Ramos (cell line): Measurements from ENCODE around the gene METTL22.

Source experiments
- in situ Hi-C: fragments of 300-500 bp; cut with MboI; formaldehyde crosslinking; loops from one replicate; pipeline ENCODE4 v1.14.3; 2022; ENCODE audit warnings: low sequenced_read_pairs; ENCODE audit not compliant: unreplicated experiment

METTL22 gene

DNA sequence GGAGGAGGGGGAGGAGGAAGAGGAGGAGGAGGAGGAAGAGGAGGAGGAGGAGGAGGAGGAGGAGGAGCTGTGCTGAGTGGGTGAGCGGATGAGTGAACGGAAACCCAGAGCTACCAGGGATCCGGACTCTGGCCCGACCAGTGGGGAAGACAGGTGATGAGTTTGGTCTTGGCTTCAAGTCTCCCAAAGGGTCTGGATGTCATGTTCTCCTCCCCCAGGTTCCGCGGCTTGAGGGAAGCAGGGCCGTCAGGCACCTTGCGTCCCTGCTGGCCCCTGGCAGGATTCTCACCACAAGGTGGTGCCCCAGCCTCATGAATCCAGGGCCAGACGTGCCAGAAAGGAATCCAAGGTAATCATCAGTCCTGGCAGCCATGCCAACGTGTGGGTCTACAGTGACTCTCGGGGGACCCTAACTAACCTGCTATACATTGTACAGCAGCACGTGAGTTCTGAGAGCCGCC is 39.4 kb downstream of the METTL22 start:
- in situ Hi-C loops, result loop anchor here (25.0 kb wide), 2 partner anchors 351 to 476 kb away; no protein-coding TSS in a partner anchor

DNA sequence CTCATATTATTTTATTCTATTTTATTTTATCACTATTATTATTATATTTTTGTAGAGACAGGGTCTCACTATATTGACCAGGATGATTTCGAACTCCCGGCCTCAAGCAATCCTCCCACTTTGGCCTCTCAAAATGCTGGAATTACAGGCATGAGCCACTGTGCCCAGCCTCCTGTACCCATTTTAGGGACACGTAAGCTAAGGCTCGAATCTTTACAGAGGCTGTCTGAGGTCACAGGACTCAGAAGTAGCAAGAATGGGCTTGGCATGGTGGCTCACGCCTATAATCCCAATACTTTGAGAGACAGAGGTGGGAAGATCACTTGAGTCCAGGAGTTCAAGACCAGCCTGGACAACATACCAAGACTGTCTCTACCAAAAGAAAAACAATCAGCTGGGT is 40.2 kb downstream of the METTL22 start:
- in situ Hi-C loops, result loop anchor here (25.0 kb wide), 2 partner anchors 351 to 476 kb away; no protein-coding TSS in a partner anchor

DNA sequence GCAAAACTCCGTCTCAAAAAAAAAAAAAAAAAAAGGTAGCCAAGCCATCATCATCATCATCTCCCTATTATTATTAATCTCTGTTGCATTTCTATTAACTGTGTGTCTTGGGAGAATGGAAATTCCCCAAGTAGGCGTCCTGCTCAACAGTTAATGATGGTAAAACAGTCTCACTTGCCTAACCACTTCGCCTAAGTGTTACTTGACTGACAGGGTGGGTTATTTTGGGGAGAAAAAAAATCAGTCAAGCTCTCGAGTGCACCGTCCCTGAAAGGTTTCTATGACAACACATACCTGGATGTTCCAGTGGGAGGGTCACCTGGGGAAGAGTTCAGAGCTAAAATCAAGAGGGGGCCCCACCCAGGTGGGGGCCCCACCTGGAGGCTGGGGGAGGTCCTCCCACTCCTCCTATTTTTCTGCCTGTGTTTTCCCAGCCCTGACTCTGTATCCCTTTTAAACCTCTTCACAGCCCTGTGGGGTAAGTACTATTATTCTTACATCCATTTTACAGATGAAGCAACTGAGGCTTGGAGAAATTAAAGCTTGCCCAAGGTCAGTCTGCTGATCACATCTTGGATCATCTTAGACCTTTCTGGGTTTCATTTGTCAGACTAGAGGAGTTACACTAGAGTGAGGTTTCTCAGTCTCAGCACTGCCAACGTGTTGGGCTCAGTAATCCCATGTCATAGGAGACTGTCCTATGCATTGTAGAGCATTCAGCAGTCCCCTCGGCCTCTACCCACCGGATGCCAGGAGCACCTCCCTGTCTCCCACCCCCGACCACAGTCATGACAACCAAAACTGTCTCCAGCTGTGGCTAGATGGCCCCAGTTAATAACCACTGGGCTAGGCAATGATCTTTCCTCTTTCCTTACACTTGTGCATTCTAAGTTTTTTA is 41.9 kb downstream of the METTL22 start:
- in situ Hi-C loops, result loop anchor here (25.0 kb wide), 2 partner anchors 349 to 474 kb away; no protein-coding TSS in a partner anchor

DNA sequence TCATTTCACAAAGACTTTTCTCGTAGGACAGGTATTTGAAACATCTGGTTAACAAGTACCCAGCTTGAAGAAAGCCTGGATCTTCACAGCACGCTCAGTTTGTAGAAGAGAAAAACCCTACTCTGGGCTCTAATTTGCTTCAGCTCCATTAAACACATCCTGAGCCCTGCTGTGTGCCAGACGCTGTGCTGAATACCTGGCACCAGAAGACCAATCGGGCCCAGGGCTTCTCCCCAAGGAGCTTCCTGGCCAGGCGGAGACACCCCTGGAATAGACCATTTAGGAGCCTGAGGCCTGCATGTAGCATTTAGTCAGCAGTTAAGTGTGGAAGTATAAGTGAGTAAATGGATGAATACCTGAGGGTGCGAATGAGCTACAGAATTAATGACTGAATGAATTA is 44.0 kb downstream of the METTL22 start:
- in situ Hi-C loops, result loop anchor here (25.0 kb wide), 2 partner anchors 347 to 472 kb away; no protein-coding TSS in a partner anchor

DNA sequence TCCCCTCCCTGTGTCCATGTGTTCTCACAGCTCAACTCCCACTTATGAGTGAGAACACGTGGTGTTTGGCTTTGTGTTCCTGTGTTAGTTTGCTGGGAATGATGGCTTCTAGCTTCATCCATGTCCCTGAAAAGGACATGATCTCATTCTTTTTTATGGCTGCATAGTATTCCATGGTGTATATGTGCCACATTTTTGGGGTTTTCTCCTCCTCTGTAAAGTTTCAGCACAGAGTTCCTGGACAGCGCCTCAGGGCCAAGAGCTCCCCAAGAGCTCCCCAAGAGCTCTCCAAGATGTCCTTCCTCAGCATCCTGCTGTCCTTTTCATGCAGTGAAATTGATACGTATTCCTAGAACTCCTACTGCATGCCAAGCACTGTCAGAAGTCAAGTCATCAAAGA is 46.0 kb downstream of the METTL22 start:
- in situ Hi-C loops, result loop anchor here (25.0 kb wide), 2 partner anchors 345 to 470 kb away; no protein-coding TSS in a partner anchor

DNA sequence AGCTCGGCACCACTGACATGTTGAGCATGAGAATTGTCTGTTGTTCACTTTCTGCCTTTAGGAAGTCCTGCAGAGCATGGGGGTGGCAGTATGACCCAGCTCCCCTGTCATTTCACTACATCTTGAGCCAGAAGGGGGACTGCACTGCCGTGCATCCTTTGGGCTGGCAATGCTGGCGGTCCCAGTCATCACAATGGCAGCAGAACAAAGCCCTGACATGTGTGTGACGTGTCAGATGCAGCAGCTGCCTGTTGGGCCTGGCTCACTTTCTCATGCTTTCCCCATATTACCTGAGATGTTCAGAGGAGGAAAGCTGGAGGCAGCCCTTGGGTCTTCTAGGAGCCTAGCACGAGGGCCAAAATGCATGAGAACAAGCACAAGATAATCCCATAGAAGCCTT is 46.6 kb downstream of the METTL22 start:
- in situ Hi-C loops, result loop anchor here (25.0 kb wide), 2 partner anchors 344 to 469 kb away; no protein-coding TSS in a partner anchor

DNA sequence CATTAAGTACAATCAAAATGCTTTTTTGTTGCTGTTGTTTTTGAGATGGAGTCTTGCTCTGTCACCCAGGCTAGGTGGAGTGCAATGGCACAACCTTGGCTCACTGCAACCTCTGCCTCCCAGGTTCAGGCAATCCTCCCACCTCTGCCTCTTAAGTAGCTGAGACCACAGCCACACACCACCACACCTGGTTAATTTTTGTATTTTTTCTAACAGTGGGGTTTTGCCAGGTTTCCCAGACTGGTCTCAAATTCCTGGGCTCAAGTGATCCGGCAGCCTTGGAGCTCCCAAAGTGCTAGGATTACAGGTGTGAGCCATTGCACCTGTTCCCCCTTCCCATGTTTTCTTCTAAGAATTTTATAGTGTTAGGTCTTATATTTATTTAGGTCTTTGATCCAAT is 48.0 kb downstream of the METTL22 start:
- in situ Hi-C loops, result loop anchor here (25.0 kb wide), 2 partner anchors 343 to 468 kb away; no protein-coding TSS in a partner anchor

DNA sequence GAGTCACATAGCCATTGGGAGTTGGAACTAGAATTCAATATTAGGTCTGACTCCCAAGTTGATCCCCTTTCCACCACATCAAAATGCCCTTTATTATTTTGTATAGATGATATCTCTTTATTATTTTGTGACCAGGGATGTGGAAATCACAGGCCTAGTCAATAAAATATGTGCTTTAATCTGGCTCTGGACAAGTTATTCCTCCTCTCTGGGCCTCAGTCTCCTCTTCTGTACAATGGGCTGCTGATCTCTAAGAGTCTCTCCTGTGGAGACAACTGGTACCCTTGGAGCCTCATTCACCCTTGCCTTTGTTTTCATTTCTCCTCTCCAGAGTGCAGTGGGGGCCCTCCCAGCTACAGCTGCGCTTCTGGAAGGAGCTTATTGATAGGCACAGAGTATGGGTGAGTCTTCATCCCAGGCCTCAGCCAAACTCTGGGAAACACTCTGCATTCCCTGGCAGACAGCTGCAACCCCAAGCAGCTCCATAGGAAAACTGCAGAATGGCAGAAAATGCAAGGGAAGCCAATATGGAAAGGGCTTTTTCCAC is 48.6 kb downstream of the METTL22 start:
- in situ Hi-C loops, result loop anchor here (25.0 kb wide), 2 partner anchors 342 to 467 kb away; no protein-coding TSS in a partner anchor

DNA sequence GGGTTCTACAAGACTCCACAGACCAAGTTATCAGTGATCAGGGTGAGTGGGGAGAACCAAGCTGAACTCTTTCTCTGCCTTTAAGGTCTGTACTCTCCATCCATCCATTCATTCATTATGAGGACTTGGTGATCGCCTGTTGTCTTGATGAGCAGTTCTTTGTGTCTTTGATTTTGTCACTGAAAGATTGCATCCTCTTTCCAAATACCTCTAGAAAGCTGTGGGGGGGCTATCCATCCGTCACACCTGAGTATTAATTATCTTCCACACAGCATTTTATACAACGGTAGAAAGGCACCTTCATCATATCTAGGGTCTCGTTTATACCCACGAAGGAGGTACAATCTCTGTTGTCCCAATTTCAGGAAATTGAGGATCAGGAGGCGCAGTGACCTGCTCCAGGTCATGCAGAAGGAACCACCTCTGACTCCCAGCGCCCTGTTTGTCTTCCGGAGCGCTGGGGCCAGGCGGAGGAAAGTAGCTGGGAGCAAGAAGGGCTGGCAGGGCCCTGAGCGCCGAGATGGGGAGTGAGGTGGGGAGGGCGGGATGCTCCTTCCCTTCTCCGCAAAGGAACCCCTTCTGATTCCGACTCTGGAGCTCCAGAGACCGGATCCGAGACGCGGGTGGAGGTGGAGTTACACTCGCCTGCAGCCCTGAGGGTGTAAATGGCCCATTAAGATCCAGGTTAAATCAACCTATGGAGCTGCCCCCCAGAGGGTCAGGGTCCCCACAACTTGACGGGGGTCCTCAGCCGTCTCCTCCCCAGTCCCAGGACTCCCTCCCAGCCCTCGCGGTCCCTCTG is 52.3 kb downstream of the METTL22 start:
- in situ Hi-C loops, result loop anchor here (25.0 kb wide), 2 partner anchors 338 to 463 kb away; no protein-coding TSS in a partner anchor

DNA sequence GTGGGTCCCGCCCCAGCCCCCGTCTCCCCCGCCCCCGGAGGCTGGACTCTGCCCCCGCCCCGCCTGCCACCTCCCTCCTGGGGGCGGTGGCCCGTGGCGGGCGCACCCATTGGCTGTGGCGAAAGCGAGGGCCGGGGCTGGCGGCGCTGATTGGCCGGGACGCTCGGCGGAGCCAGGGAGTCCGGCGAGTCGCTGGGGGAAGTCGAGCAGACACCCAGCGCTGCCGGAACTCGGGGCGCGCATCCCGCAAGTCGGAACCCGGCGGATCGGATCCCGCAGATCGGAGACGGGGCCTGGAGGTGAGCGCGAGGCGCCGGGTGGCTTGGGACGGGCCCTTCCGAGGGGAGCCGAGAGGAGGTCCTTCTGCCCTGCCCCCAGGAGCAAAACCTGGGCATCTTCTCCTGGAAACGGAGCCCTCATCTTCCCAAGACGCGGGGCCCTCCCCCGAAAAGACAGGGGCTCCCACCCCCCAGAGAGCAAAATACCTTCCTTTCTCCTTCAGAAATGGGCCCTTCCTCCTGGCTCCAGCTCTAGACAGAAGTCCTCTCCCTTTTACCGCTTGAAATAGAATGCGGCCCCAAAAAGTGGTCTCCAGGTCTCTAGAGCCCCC is 53.0 kb downstream of the METTL22 start, which contains the start of gene ABAT:
Gene ABAT, plus strand, starts transcription at position 205 of the 610 bp plus-strand sequence. CDS start 61,123 bp downstream, outside the sequence.
- in situ Hi-C loops, result loop anchor here (25.0 kb wide), 2 partner anchors 338 to 463 kb away; no protein-coding TSS in a partner anchor

DNA sequence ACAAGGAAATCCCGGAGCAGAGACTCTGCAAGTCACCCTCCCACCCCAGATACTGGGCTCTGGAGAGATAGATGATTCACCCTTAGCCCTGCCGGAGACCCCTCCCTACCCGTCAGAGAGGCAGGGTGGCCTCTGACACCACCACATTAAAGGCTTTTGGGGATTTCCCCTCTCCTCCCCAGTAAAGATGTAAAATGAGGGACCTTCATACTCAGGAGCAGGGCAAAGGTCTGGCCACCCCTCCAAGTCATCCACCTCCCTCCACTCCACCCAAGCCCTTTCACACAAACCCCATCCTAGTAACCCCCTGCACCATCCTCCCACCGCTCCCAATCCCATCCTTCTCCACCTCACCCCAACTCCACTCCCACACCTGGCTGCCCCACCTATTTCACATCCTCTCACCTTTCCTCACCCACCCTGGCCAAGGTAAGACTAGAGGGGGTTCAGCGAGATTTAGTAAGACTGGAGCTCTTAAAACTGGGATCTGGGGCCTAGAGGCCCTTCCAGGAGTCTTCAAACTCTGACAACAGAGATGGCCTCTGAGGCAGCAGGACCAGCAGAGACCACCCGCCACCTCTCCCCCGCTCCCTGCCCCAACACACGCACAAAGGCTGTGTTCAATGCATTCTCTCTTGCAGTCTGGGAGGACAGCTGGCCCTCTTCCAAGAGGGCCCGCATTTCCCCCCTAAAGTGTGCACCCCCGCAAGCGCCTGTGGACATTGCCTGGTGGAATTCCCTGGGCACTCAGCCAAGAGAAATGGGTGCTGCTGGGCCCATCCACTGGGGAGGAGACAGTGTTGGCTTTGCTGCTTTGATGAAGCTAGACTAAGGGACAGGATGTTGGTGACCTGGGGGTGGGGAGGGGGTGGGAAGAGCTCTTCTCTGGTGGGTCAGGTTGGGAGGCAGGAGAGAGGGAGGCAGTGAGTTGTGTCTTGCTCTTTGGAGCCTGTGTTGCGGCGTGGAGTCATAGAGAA is 54.0 kb downstream of the METTL22 start:
- in situ Hi-C loops, result no loop called here

DNA sequence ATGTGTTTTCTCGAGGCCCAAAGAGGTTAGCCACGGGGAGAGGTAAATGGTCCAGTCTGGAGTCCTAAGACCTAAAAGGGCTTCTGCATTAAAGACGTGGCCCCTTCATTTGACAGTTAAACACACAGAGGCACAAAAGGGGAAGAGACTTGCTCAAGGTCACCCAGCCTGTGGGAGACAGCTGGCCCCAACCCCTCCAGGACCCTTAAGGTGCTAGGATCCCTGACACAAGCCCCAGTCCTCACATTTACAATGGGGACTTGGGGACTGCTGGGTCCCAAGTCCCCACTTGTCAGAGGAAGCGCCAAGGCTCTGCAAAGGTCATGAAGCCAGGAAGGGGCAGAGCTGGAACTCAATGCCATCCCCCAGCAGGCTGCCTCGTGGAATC is 54.7 kb downstream of the METTL22 start:
- in situ Hi-C loops, result no loop called here

DNA sequence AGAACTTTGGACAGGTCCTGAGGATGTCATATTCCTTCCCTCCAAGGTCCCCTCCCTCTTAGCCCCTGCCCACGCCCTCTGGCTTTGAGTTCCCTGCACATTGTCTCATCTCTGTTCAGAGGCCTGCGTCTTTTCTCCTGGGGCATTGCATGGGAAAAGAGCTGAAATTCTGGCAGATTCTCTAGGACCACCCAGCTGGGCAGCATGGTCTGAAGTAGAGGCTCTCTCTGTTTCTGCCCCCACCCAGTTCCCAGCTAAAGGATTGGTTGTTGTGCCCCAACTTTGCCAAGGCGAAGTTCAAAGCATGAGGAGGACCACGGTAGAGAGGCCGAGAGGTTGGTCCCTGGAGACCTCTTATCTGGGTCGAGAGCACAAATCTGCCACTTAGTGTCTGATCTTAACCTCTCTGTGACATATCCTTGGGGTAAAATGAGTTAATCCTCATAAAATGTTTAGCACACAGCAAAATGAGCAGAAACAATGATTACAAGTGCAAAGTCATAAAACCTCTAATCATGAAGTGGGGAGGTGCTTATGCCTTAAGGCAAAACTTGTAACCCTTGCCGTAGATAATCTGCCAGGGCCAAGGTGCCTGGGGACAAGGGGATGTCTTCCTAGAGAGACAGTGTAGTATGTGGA is 55.4 kb downstream of the METTL22 start:
- in situ Hi-C loops, result no loop called here

DNA sequence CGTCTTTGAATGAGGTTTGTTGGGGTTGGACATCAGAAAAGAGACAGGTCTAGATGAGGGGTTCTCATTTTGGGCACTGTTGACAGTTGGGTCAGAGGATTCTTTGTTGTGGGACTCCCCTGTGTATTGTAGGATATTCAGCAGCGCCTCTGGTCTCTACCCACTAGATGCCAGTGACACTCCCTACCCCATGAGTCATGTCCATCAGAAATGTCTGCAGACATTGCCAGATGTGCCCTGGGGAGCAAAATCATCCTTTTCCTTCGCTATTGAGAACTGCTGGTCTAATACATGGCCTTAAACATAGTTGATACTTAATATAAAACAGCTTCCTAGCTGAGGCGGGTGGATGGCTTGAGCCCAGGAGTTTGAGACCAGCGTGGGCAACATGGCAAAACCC is 56.0 kb downstream of the METTL22 start:
- in situ Hi-C loops, result no loop called here

DNA sequence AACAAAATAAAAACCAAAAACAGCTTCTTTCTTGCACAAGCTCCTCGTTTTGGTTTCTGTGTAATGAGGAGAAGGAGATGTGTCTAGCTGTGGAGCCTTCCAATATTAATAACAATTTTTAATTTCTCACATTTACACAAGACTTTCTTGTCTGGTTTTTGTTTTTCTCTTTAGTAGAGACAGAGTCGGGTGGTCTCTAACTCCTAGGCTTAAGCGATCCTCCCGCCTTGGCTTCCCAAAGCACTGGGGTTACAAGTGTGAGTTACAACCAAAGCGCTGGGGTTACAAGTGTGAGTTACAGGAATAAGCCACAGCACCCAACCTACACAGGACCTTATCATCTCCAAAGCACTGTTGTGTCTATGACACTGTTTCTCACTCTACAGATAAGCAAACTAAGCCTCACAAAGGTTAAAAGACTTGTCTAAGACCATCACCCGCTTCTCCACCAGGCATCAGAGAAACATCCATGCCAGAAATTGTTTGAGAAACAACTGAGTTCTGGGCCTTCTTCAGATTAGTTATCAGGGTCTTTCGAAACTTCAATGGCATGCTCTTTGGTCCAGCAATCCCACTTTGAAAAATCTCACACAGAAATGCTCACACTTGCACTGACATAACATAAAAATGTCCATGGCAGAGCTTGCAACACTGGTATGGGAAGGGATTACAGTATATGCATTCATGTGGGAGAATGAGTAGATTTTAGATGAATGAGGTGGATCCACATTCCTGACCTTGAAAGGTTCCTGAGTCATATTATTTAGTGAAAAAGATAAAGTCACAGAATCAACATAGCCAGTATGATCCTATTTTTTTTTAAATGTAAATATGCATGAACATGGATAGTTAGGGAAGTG is 56.8 kb downstream of the METTL22 start:
- in situ Hi-C loops, result no loop called here

DNA sequence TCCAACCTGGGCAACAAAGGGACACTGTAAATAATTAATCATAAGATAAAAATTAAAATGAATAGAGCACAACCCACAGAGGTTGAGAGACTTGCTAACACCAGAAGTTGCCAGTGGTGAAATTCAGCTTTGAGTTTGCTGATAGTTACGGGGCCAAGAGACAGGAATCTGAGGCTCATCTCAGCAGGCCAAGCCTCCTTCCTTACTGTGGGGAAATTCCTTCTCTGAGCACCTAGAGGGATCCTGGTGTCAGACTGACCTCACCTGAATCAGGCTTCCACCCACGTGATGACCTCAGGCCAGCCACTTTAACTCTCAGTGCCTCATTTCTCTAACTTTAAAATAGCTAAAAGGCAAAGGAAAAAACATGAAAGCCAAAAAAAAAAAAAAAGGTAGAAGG is 57.7 kb downstream of the METTL22 start:
- in situ Hi-C loops, result no loop called here
